Activated B cell treated with CpG ODN at 0.5 μM for 24 hours (primary cell): ENCODE results near the gene HIVEP3. TPM values are rescaled to one million over a fixed set of nuclear protein-coding genes. Genes with fewer than 3 reads are reported as not detected.
A peak's percentile ranks its signal among the peaks of the same experiment; 100 is the strongest.

Experiments used
- ATAC-seq: fragments of 200-7000 bp; cut with Tn5 transposase; one replicate; pipeline ENCODE4 v1.10.0; 2021; ENCODE audit warnings: low read depth, mild to moderate bottlenecking, moderate library complexity
- CTCF ChIA-PET: fragments of 350-600 bp; sonication (Branson Sonifier 250); formaldehyde crosslinking; loops from one replicate; lab custom pipeline; 2021; ENCODE audit warnings: antibody characterized with exemption; lab: Charles Lee
- POLR2A ChIA-PET: fragments of 350-600 bp; sonication (Branson Sonifier 250); formaldehyde crosslinking; loops from one replicate; lab custom pipeline; 2021; ENCODE audit warnings: antibody characterized with exemption; lab: Charles Lee
- DNase-seq: peaks from one replicate; pipeline ENCODE4 v3.0.0; 2022
- H3K27ac Mint-ChIP-seq: one replicate; pipeline ENCODE4 v1.8.0; 2020; ENCODE audit warnings: mixed read lengths
- H3K27me3 Mint-ChIP-seq: one replicate; pipeline ENCODE4 v1.8.0; 2021; ENCODE audit warnings: mixed read lengths
- H3K36me3 Mint-ChIP-seq: one replicate; pipeline ENCODE4 v1.8.0; 2021; ENCODE audit warnings: low read depth, mixed read lengths
- H3K4me1 Mint-ChIP-seq: one replicate; pipeline ENCODE4 v1.8.0; 2021; ENCODE audit warnings: mixed read lengths
- H3K4me3 Mint-ChIP-seq: one replicate; pipeline ENCODE4 v1.8.0; 2020; ENCODE audit warnings: mild to moderate bottlenecking, mixed read lengths
- H3K9me3 Mint-ChIP-seq: one replicate; pipeline ENCODE4 v1.8.0; 2020; ENCODE audit warnings: mixed read lengths
- CTCF ChIP-seq: fragments of 200-600 bp; IDR thresholded peaks from one replicate; pipeline ENCODE4 v1.8.0; 2022; ENCODE audit warnings: antibody characterized with exemption, mild to moderate bottlenecking
- intact Hi-C: fragments of 100-400 bp; cut with micrococcal nuclease; formaldehyde crosslinking; loops from one replicate; pipeline ENCODE4 v1.15.1; 2024
- total RNA-seq: library from RNA; stranded (reverse); gene quantifications from 2 replicates; pipeline ENCODE4 v1.2.3, GENCODE V29; 2022

HIVEP3 gene
- total RNA-seq, 1 donor from 2014 or later: 14.4 TPM

- intact Hi-C loops: loop anchor here (1.0 to 10.0 kb wide), 16 partner anchors 8 to 1033 kb away; partner anchors contain the start of gene NFYC
- TF ChIP-seq CTCF: no peak
- no peak for DNase-seq
- Mint-ChIP-seq H3K27me3 (no peaks in the 10 kb centered on the region), H3K9me3 (peaks cover 2% of the 10 kb centered on the region), H3K4me3 (peak overlapping the region; percentile 80), H3K27ac (peak overlapping the region; percentile 93), H3K36me3 (no peaks in the 10 kb centered on the region), H3K4me1 (peaks cover 77% of the 10 kb centered on the region)
- CTCF ChIA-PET: interaction anchor here (0.8 to 3.6 kb wide), 15 partner anchors 11 to 164 kb away, joined by 3 to 20 read pairs (median 5); no protein-coding TSS in a partner anchor
- no peak for ATAC-seq
- POLR2A ChIA-PET: interaction anchor here (0.6 to 6.5 kb wide), 17 partner anchors 14 to 153 kb away, joined by 3 to 138 read pairs (median 6); no protein-coding TSS in a partner anchor
Measured at GRCh38 chr1:41727749-41728115, 191.0 kb downstream of the HIVEP3 start.

GRCh38 chr1:41726899-41727748 is 191.6 kb downstream of the HIVEP3 start:
- peak overlapping the region; percentile 93 for H3K27ac Mint-ChIP-seq
- H3K36me3 Mint-ChIP-seq: no peaks in the 10 kb centered on the region
- H3K4me1 Mint-ChIP-seq: peaks cover 78% of the 10 kb centered on the region
- DNase-seq (peak; percentile 64), ATAC-seq (peak; percentile 32)
- ChIA-PET POLR2A (interaction anchor here (0.7 to 6.5 kb wide), 13 partner anchors 14 to 152 kb away, joined by 3 to 138 read pairs (median 9); no protein-coding TSS in a partner anchor), CTCF (interaction anchor here (0.8 to 3.6 kb wide), 18 partner anchors 12 to 165 kb away, joined by 3 to 20 read pairs (median 4); no protein-coding TSS in a partner anchor)
- no peaks in the 10 kb centered on the region for H3K27me3 Mint-ChIP-seq
- intact Hi-C loops: loop anchor here (1.0 to 10.0 kb wide), 8 partner anchors 40 to 1032 kb away; partner anchors contain the start of gene NFYC
- no peak for TF ChIP-seq CTCF
- peaks cover 2% of the 10 kb centered on the region for H3K9me3 Mint-ChIP-seq
- H3K4me3 Mint-ChIP-seq: peak overlapping the region; percentile 80

GRCh38 chr1:41726292-41726691 is 192.4 kb downstream of the HIVEP3 start:
- peak overlapping the region; percentile 80 for H3K4me3 Mint-ChIP-seq
- DNase-seq: no peak
- CTCF ChIA-PET: interaction anchor here (1.0 to 3.3 kb wide), 10 partner anchors 24 to 165 kb away, joined by 3 to 20 read pairs (median 4); no protein-coding TSS in a partner anchor

GRCh38 chr1:41724926-41725325 is 193.8 kb downstream of the HIVEP3 start:
- intact Hi-C loops: loop anchor here (5.0 to 10.0 kb wide), 3 partner anchors 42 to 1030 kb away; partner anchors contain the start of gene NFYC
- ATAC-seq (no peak), DNase-seq (no peak)
- no peaks in the 10 kb centered on the region for H3K36me3 Mint-ChIP-seq
- TF ChIP-seq CTCF: no peak
- H3K4me3 Mint-ChIP-seq: no peak overlapping the region
- H3K4me1 Mint-ChIP-seq: peaks cover 82% of the 10 kb centered on the region
- H3K27me3 Mint-ChIP-seq: no peaks in the 10 kb centered on the region
- no peak overlapping the region for H3K27ac Mint-ChIP-seq
- no peaks in the 10 kb centered on the region for H3K9me3 Mint-ChIP-seq
- POLR2A ChIA-PET: interaction anchor here (1.2 to 6.5 kb wide), 2 partner anchors 26 to 56 kb away, joined by 3 to 138 read pairs; no protein-coding TSS in a partner anchor
- CTCF ChIA-PET: no interaction called here

More at GRCh38 chr1:41726292-41726691, 192.4 kb downstream of the HIVEP3 start:
- TF ChIP-seq CTCF: no peak
- intact Hi-C loops: loop anchor here (1.0 to 10.0 kb wide), 6 partner anchors 39 to 1031 kb away; partner anchors contain the start of gene NFYC
- peaks cover 79% of the 10 kb centered on the region for H3K4me1 Mint-ChIP-seq
- H3K27ac Mint-ChIP-seq: peak overlapping the region; percentile 93
- H3K9me3 Mint-ChIP-seq: peaks cover 2% of the 10 kb centered on the region
- POLR2A ChIA-PET: interaction anchor here (1.3 to 6.5 kb wide), 9 partner anchors 15 to 85 kb away, joined by 3 to 138 read pairs (median 31); no protein-coding TSS in a partner anchor
- H3K27me3 Mint-ChIP-seq: no peaks in the 10 kb centered on the region
- no peaks in the 10 kb centered on the region for H3K36me3 Mint-ChIP-seq
- no peak for ATAC-seq
